Rectal smooth muscle tissue (tissue), 1 donor: ENCODE measurements around the gene SF3A1.

ENCODE experiments used
- H3K27ac ChIP-seq: one replicate; pipeline ENCODE4 v1.7.0; 2013; ENCODE audit warnings: low read depth, low read length, inconsistent platforms
- H3K27me3 ChIP-seq: one replicate; pipeline ENCODE4 v1.7.0; 2013; ENCODE audit warnings: low read length; ENCODE audit not compliant: control insufficient read depth, insufficient read depth
- H3K36me3 ChIP-seq: one replicate; pipeline ENCODE4 v1.7.0; 2013; ENCODE audit warnings: low read length; ENCODE audit not compliant: control insufficient read depth, insufficient read depth
- H3K4me1 ChIP-seq: one replicate; pipeline ENCODE4 v1.7.0; 2013; ENCODE audit warnings: low read length; ENCODE audit not compliant: control insufficient read depth, insufficient read depth
- H3K4me3 ChIP-seq: one replicate; pipeline ENCODE4 v1.7.0; 2013; ENCODE audit warnings: low read length
- H3K9ac ChIP-seq: one replicate; pipeline ENCODE4 v1.7.0; 2013; ENCODE audit warnings: low read length

SF3A1 gene

DNA sequence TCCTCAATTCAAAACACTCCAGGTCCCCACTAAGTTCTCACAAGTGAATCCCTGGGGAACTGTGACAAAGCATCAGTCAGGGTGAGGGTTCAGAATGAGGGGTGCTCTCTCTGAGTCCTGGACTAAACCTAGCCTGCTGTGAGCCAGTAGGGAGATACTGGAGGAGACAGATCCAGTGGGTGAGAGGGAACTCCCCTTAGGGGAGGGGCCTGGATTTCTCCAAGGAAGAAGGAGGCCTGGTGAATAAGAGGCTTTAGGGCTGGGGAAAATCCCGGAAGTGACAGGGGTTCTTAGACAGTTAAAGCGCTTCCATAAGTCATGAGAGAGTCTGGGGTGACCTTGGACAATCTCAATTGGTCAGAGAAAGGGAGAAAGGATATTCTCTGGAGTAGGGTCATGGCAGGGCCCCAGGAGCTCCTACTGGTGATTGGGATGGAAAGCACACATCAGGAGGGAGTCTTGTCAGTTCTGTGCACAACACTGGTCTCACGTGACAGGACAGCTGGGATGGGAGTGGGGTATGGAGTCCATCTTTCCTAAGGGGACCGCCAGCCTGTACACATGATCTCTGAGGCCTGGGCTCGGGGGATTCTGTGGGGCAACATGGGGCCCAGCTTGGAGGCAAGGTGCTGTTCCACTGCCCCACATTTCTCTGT is 31.5 kb downstream of the SF3A1 start:
- H3K4me1 ChIP-seq, result peaks cover 19% of the 10 kb centered on the region
- no peaks in the 10 kb centered on the region for H3K27me3 ChIP-seq
- peak overlapping the region; percentile 84 for H3K27ac ChIP-seq
- H3K4me3 ChIP-seq, result peak overlapping the region; percentile 92
- peaks cover 3% of the 10 kb centered on the region for H3K36me3 ChIP-seq
- peak overlapping the region; percentile 71 for H3K9ac ChIP-seq

DNA sequence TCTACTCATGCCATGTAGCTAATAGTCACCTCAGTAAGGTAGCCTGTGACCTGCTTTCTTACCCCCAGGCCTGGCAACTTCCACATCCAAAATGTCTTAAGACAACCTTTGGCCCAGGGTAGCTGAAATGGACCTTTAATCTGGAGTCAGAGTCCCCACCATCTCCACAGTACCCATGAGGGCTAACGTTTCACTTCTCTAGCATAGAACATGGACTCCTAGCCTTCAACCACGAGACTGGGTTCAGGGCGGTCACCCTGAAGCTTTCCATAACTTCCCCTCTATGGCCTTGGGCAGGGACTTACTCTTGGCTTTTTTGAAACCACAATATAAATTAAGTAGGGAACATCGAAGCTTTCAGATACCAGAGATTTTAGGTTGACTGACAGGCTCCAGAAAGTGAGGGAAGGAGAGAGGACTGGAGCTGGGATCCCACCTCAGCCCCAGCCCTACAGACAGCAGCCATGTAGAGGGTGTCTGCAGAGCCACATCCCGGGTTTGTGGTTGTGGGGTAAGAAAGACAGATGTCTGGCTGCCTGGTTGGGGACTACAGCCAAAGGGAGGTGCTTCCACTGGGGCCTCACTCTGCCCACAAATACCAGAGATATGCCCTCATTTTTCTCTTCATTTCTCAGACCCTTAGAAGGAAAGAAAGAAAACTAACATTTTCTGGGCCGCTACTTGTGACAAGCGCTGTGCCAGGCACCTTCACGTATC is 32.5 kb downstream of the SF3A1 start:
- H3K9ac ChIP-seq, result no peak overlapping the region
- no peaks in the 10 kb centered on the region for H3K27me3 ChIP-seq
- peaks cover 19% of the 10 kb centered on the region for H3K4me1 ChIP-seq
- H3K36me3 ChIP-seq, result peaks cover 4% of the 10 kb centered on the region
- peak overlapping the region; percentile 84 for H3K27ac ChIP-seq
- H3K4me3 ChIP-seq, result peak overlapping the region; percentile 92

GRCh38 chr22:30323246-30323645 is 33.4 kb downstream of the SF3A1 start:
- peaks cover 4% of the 10 kb centered on the region for H3K36me3 ChIP-seq
- no peak overlapping the region for H3K9ac ChIP-seq
- H3K27me3 ChIP-seq, result no peaks in the 10 kb centered on the region
- H3K27ac ChIP-seq, result no peak overlapping the region
- H3K4me1 ChIP-seq, result peaks cover 19% of the 10 kb centered on the region
- no peak overlapping the region for H3K4me3 ChIP-seq

DNA sequence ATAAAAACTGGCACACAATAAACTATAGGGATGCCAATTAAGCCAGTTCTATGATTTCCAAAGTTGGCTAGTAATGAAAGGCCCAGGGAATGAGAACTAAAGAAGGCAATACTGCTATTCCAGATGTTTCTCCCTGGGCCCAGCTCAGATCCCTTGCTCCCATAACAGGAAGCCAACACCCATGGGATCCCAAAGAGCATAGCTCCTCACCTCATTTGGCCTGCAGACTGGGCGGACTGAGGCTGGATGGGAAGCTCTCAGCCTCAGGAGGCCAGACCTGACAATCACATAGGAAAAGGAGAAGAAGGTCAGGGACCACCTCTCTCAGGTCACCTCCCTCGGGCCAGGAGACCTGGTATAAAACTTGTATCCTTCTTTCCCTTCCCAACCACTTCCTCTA is 35.2 kb downstream of the SF3A1 start:
- Histone ChIP-seq H3K4me1 (peaks cover 16% of the 10 kb centered on the region), H3K9ac (no peak overlapping the region), H3K36me3 (peaks cover 4% of the 10 kb centered on the region), H3K27ac (no peak overlapping the region), H3K27me3 (no peaks in the 10 kb centered on the region), H3K4me3 (no peak overlapping the region)

- no peak overlapping the region for H3K27ac ChIP-seq
Measured at GRCh38 chr22:30320021-30320556, 36.6 kb downstream of the SF3A1 start.

GRCh38 chr22:30318799-30319419 is 37.8 kb downstream of the SF3A1 start:
- Histone ChIP-seq H3K4me3 (no peak overlapping the region), H3K27me3 (no peaks in the 10 kb centered on the region), H3K9ac (no peak overlapping the region), H3K4me1 (peaks cover 5% of the 10 kb centered on the region), H3K36me3 (peaks cover 4% of the 10 kb centered on the region), H3K27ac (no peak overlapping the region)

More at GRCh38 chr22:30320021-30320556, 36.6 kb downstream of the SF3A1 start:
- H3K4me1 ChIP-seq, result peaks cover 12% of the 10 kb centered on the region
- no peak overlapping the region for H3K9ac ChIP-seq
- no peak overlapping the region for H3K4me3 ChIP-seq
- H3K36me3 ChIP-seq, result peaks cover 4% of the 10 kb centered on the region
- no peaks in the 10 kb centered on the region for H3K27me3 ChIP-seq

- Histone ChIP-seq H3K9ac (no peak overlapping the region), H3K27me3 (no peaks in the 10 kb centered on the region), H3K27ac (no peak overlapping the region), H3K36me3 (peaks cover 4% of the 10 kb centered on the region), H3K4me3 (no peak overlapping the region), H3K4me1 (peaks cover 5% of the 10 kb centered on the region)
Measured at GRCh38 chr22:30317778-30318177, 38.9 kb downstream of the SF3A1 start.

DNA sequence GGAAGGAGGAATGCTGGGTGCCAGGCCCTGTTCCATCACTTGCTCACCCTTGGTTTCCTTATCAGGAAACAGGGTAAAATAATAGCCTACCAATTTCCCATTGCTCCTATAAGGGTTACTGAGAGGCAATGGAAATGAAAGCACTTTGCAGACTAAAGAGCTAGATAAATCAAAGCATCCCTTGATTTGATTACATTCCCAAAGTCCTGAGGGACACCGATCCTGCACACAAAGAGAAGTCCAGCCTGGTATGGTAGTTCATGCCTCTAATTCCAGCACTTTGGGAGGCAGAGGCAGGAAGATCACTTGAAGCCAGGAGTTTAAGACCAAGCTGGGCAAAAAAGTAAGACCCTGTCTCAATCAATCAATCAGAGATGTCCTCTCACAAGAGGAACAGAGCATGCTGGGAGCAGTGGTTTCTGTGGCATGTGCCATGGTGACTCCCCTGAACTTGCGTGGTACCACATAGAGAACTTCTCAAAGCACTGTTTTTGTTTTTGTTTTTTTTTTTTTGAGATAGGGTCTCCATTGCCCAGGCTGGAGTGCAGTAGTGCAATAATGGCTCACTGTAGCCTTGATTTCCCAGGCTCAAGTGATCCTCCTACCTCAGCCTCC is 40.6 kb downstream of the SF3A1 start:
- Histone ChIP-seq H3K36me3 (peaks cover 4% of the 10 kb centered on the region), H3K9ac (no peak overlapping the region), H3K27me3 (no peaks in the 10 kb centered on the region), H3K4me3 (no peak overlapping the region), H3K27ac (no peak overlapping the region), H3K4me1 (peaks cover 16% of the 10 kb centered on the region)

- H3K4me1 ChIP-seq, result peaks cover 28% of the 10 kb centered on the region
- H3K4me3 ChIP-seq, result no peak overlapping the region
- no peak overlapping the region for H3K9ac ChIP-seq
- H3K36me3 ChIP-seq, result no peaks in the 10 kb centered on the region
- no peak overlapping the region for H3K27ac ChIP-seq
- no peaks in the 10 kb centered on the region for H3K27me3 ChIP-seq
Measured at GRCh38 chr22:30314915-30315314, 41.8 kb downstream of the SF3A1 start.

GRCh38 chr22:30313527-30314363 is 42.9 kb downstream of the SF3A1 start:
- no peak overlapping the region for H3K9ac ChIP-seq
- no peak overlapping the region for H3K27ac ChIP-seq
- peaks cover 38% of the 10 kb centered on the region for H3K4me1 ChIP-seq
- no peaks in the 10 kb centered on the region for H3K27me3 ChIP-seq
- H3K36me3 ChIP-seq, result no peaks in the 10 kb centered on the region
- H3K4me3 ChIP-seq, result no peak overlapping the region

DNA sequence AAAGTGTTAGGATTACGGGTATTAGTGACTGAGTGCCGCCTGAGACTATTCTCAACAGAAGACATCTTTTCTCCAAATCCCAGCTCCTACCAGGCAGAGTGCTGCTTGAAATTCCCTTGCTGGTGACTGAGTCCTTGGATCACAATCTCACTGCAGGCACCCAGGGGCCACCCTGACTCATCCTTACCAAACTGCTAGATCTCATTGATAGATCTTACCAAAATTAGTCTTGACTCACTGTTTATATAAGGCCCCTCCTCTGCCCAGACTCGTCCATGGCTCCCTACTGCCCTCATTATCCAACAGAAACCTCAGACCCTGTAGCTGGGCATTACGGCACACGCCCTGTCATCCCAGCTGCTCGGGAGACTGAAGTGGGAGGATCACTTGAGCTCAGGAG is 44.6 kb downstream of the SF3A1 start:
- no peaks in the 10 kb centered on the region for H3K27me3 ChIP-seq
- no peak overlapping the region for H3K4me3 ChIP-seq
- peak overlapping the region; percentile 86 for H3K27ac ChIP-seq
- peaks cover 47% of the 10 kb centered on the region for H3K4me1 ChIP-seq
- H3K36me3 ChIP-seq, result no peaks in the 10 kb centered on the region
- H3K9ac ChIP-seq, result no peak overlapping the region
